Activated gamma-delta T cell treated with Interleukin-2 at 50 U/mL for 16 hours (primary cell): Measurements from ENCODE around the gene ITSN1.

ENCODE experiments used
- DNase-seq: peaks from one replicate; pipeline ENCODE4 v3.0.0-alpha.2; 2020

Gene ITSN1

GRCh38 chr21:33817138-33817537 lies 174.8 kb downstream of the ITSN1 start:
- no peak for DNase-seq

GRCh38 chr21:33817663-33818451 lies 175.6 kb downstream of the ITSN1 start:
- DNase-seq = no peak

GRCh38 chr21:33820230-33820770 lies 178.0 kb downstream of the ITSN1 start:
- DNase-seq = no peak

- no peak for DNase-seq
Observed at GRCh38 chr21:33820798-33821197, 178.5 kb downstream of the ITSN1 start.

- no peak for DNase-seq
Observed at GRCh38 chr21:33821503-33822322, 179.4 kb downstream of the ITSN1 start.

GRCh38 chr21:33824156-33824941 lies 182.0 kb downstream of the ITSN1 start:
- DNase-seq = no peak

- no peak for DNase-seq
Observed at GRCh38 chr21:33825419-33825818, 183.1 kb downstream of the ITSN1 start.

GRCh38 chr21:33825915-33826314 lies 183.6 kb downstream of the ITSN1 start:
- no peak for DNase-seq

GRCh38 chr21:33828083-33828482 lies 185.8 kb downstream of the ITSN1 start:
- DNase-seq = no peak

- no peak for DNase-seq
Observed at GRCh38 chr21:33828577-33828976, 186.3 kb downstream of the ITSN1 start.

- DNase-seq = no peak
Observed at GRCh38 chr21:33829844-33830243, 187.5 kb downstream of the ITSN1 start.

GRCh38 chr21:33831962-33832659 lies 189.8 kb downstream of the ITSN1 start:
- DNase-seq = no peak

GRCh38 chr21:33834801-33835500 lies 192.7 kb downstream of the ITSN1 start:
- DNase-seq = no peak

- no peak for DNase-seq
Observed at GRCh38 chr21:33835920-33836319, 193.6 kb downstream of the ITSN1 start.

GRCh38 chr21:33836408-33836807 lies 194.1 kb downstream of the ITSN1 start:
- DNase-seq = no peak

GRCh38 chr21:33839167-33839716 lies 196.9 kb downstream of the ITSN1 start:
- DNase-seq = no peak

GRCh38 chr21:33839806-33840205 lies 197.5 kb downstream of the ITSN1 start:
- no peak for DNase-seq

- DNase-seq = no peak
Observed at GRCh38 chr21:33840771-33841170, 198.5 kb downstream of the ITSN1 start.

- DNase-seq = no peak
Observed at GRCh38 chr21:33841561-33841960, 199.3 kb downstream of the ITSN1 start.

GRCh38 chr21:33843216-33843615 lies 200.9 kb downstream of the ITSN1 start:
- DNase-seq = no peak

GRCh38 chr21:33844104-33844889 lies 202.0 kb downstream of the ITSN1 start:
- DNase-seq = no peak
